ENCODE measurements around the gene RARB. TPM values are rescaled to one million over a fixed set of nuclear protein-coding genes. Genes with fewer than 3 reads are reported as not detected.

RARB gene
- polyA plus RNA-seq, 1 donor from 2014 or later: 13.2 TPM

GRCh38 chr3:25576831-25577454 is 148.9 kb downstream of the RARB start:
- Histone ChIP-seq H3K79me2 (replicated peaks; ENCODE audit: insufficient read depth, low read length) (no peaks in the 10 kb centered on the region), H3K9me3 (ENCODE audit: low read length) (no peaks in the 10 kb centered on the region), H2AFZ (ENCODE audit: low read depth, low read length) (no peak overlapping the region), H3K36me3 (ENCODE audit: insufficient read depth, low read length) (no peaks in the 10 kb centered on the region), H3K4me3 (ENCODE audit: low read length) (no peak overlapping the region), H3K4me2 (ENCODE audit: low read length) (no peak overlapping the region), H3K9me2 (ENCODE audit: insufficient read depth, low read length) (no peaks in the 10 kb centered on the region), H4K20me1 (ENCODE audit: insufficient read depth) (no peaks in the 10 kb centered on the region), H3K27me3 (ENCODE audit: insufficient read depth, low read depth, low read length) (no peaks in the 10 kb centered on the region), H3K9ac (ENCODE audit: low read length) (no peak overlapping the region), H3K27ac (ENCODE audit: low read length) (no peak overlapping the region), H3F3A (ENCODE audit: insufficient read depth, low read length, poor library complexity, severe bottlenecking) (no peaks in the 10 kb centered on the region)
- TF ChIP-seq EZH2 (IDR thresholded peaks at IDR 0.05; ENCODE audit: borderline replicate concordance, insufficient read depth, low read length, poor library complexity, severe bottlenecking): no peak
- no peak for TF ChIP-seq EP300 (conservative IDR thresholded peaks at IDR 0.05; ENCODE audit: poor library complexity, severe bottlenecking)
- no peak for TF ChIP-seq CTCF (IDR thresholded peaks at IDR 0.05; ENCODE audit: poor library complexity, severe bottlenecking)
- TF ChIP-seq RAD21 (conservative IDR thresholded peaks at IDR 0.05): no peak
- no peak for TF ChIP-seq MXI1 (conservative IDR thresholded peaks at IDR 0.05; ENCODE audit: poor library complexity, severe bottlenecking)
- no peak for TF ChIP-seq REST (IDR thresholded peaks at IDR 0.05; ENCODE audit: borderline replicate concordance)
- no peak for TF ChIP-seq TAF1 (IDR thresholded peaks at IDR 0.05; ENCODE audit: low read depth)
- TF ChIP-seq SMC3 (conservative IDR thresholded peaks at IDR 0.05; ENCODE audit: poor library complexity): no peak
- no peak for TF ChIP-seq POLR2AphosphoS5 (IDR thresholded peaks at IDR 0.05)

- Histone ChIP-seq H2AFZ (ENCODE audit: low read depth, low read length) (no peak overlapping the region), H3K9me3 (ENCODE audit: low read length) (no peaks in the 10 kb centered on the region), H4K20me1 (ENCODE audit: insufficient read depth) (no peaks in the 10 kb centered on the region), H3K27me3 (ENCODE audit: insufficient read depth, low read depth, low read length) (no peaks in the 10 kb centered on the region), H3K4me2 (ENCODE audit: low read length) (no peak overlapping the region), H3K9ac (ENCODE audit: low read length) (no peak overlapping the region), H3K4me3 (ENCODE audit: low read length) (no peak overlapping the region), H3K79me2 (replicated peaks; ENCODE audit: insufficient read depth, low read length) (no peaks in the 10 kb centered on the region), H3K36me3 (ENCODE audit: insufficient read depth, low read length) (no peaks in the 10 kb centered on the region), H3F3A (ENCODE audit: insufficient read depth, low read length, poor library complexity, severe bottlenecking) (no peaks in the 10 kb centered on the region), H3K27ac (ENCODE audit: low read length) (no peak overlapping the region), H3K9me2 (ENCODE audit: insufficient read depth, low read length) (no peaks in the 10 kb centered on the region)
- TF ChIP-seq EP300 (conservative IDR thresholded peaks at IDR 0.05; ENCODE audit: poor library complexity, severe bottlenecking): no peak
- no peak for TF ChIP-seq RAD21 (conservative IDR thresholded peaks at IDR 0.05)
- TF ChIP-seq MXI1 (conservative IDR thresholded peaks at IDR 0.05; ENCODE audit: poor library complexity, severe bottlenecking): no peak
These were observed 150.0 kb downstream of the RARB start for GRCh38 chr3:25578059-25578458.

Data from neural cell (in vitro differentiated cells).